KOPT-K1 (cell line): ENCODE results near the gene DOCK4.

Experiments used
- H3K27ac ChIP-seq: fragments of 200-600 bp; sonication (generic); 2 replicates; pipeline ENCODE4 v1.5.1; 2016; ENCODE audit warnings: antibody characterized with exemption, mild to moderate bottlenecking, low read depth, low read length; ENCODE audit not compliant: poor library complexity, severe bottlenecking
- H3K36me3 ChIP-seq: fragments of 200-600 bp; sonication (generic); 2 replicates; pipeline ENCODE4 v1.5.1; 2017; ENCODE audit warnings: antibody characterized with exemption, mild to moderate bottlenecking, low read length, moderate library complexity; ENCODE audit not compliant: insufficient read depth
- H3K9me3 ChIP-seq: fragments of 200-600 bp; sonication (generic); 2 replicates; pipeline ENCODE4 v1.5.1; 2017; ENCODE audit warnings: antibody characterized with exemption, low read length, mild to moderate bottlenecking; ENCODE audit not compliant: insufficient read depth, poor library complexity, severe bottlenecking

Gene DOCK4

GRCh38 chr7:111682588-111683340, 523.4 kb downstream of the DOCK4 start:
- no peaks in the 10 kb centered on the region for H3K9me3 ChIP-seq
- H3K36me3 ChIP-seq, result no peaks in the 10 kb centered on the region
- no peak overlapping the region for H3K27ac ChIP-seq

GRCh38 chr7:111681242-111681641, 525.0 kb downstream of the DOCK4 start:
- H3K9me3 ChIP-seq, result no peaks in the 10 kb centered on the region
- no peaks in the 10 kb centered on the region for H3K36me3 ChIP-seq
- H3K27ac ChIP-seq, result no peak overlapping the region

- Histone ChIP-seq H3K9me3 (no peaks in the 10 kb centered on the region), H3K36me3 (no peaks in the 10 kb centered on the region)
Observed at GRCh38 chr7:111678986-111679385, 527.2 kb downstream of the DOCK4 start.

GRCh38 chr7:111678281-111678680, 527.9 kb downstream of the DOCK4 start:
- no peaks in the 10 kb centered on the region for H3K36me3 ChIP-seq
- H3K27ac ChIP-seq, result no peak overlapping the region
- H3K9me3 ChIP-seq, result no peaks in the 10 kb centered on the region

More at GRCh38 chr7:111678986-111679385, 527.2 kb downstream of the DOCK4 start:
- no peak overlapping the region for H3K27ac ChIP-seq

GRCh38 chr7:111677848-111678247, 528.4 kb downstream of the DOCK4 start:
- no peaks in the 10 kb centered on the region for H3K9me3 ChIP-seq

DNA sequence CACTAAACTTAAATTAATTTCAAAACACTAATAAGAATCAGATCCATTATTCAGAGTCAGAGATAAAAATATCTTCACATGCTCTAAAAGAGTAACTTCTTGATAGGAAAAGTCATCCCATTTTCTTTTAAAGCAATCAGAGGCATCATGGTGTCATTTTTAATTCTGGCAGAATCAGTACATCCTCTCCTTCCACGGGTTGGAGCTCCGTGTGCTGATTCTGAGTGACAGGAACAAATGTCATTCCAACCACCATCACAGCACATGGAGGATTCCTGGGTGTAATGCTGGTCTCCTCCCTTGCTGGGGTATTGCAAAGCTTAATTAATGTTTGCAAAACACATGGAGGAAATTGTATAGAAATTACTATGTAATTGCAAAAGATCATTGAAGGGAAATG, 529.4 kb downstream of the DOCK4 start:
- Histone ChIP-seq H3K9me3 (no peaks in the 10 kb centered on the region), H3K36me3 (no peaks in the 10 kb centered on the region), H3K27ac (no peak overlapping the region)

More at GRCh38 chr7:111677848-111678247, 528.4 kb downstream of the DOCK4 start:
- H3K27ac ChIP-seq, result no peak overlapping the region
- H3K36me3 ChIP-seq, result no peaks in the 10 kb centered on the region
